Ishikawa (cell line): ENCODE data around the gene MOCS1.

Experiments used
- CEBPB ChIP-seq: IDR thresholded peaks from 2 replicates; pipeline ENCODE4 v1.6.1; 2012
- CREB1 ChIP-seq: IDR thresholded peaks from 2 replicates; pipeline ENCODE4 v1.6.1; 2012; ENCODE audit warnings: low read depth
- EGR1 ChIP-seq: IDR thresholded peaks from 2 replicates; pipeline ENCODE4 v1.6.1; 2012
- EP300 ChIP-seq: IDR thresholded peaks from 2 replicates; pipeline ENCODE4 v1.6.1; 2012; ENCODE audit warnings: borderline replicate concordance
- FOXM1 ChIP-seq: IDR thresholded peaks from 2 replicates; pipeline ENCODE4 v1.6.1; 2012; ENCODE audit warnings: low read depth, borderline replicate concordance
- MAX ChIP-seq: IDR thresholded peaks from 2 replicates; pipeline ENCODE4 v1.6.1; 2012
- NFIC ChIP-seq: IDR thresholded peaks from 2 replicates; pipeline ENCODE4 v1.6.1; 2012
- RAD21 ChIP-seq: IDR thresholded peaks from 2 replicates; pipeline ENCODE4 v1.6.1; 2012; ENCODE audit warnings: low read depth
- REST ChIP-seq: IDR thresholded peaks from 2 replicates; pipeline ENCODE4 v1.6.1; 2012; ENCODE audit warnings: low read depth, mild to moderate bottlenecking
- TAF1 ChIP-seq: IDR thresholded peaks from 2 replicates; pipeline ENCODE4 v1.6.1; 2012; ENCODE audit warnings: low read depth, mild to moderate bottlenecking
- TCF12 ChIP-seq: IDR thresholded peaks from 2 replicates; pipeline ENCODE4 v1.6.1; 2012; ENCODE audit warnings: low read depth
- TEAD4 ChIP-seq: IDR thresholded peaks from 2 replicates; pipeline ENCODE4 v1.6.1; 2012
- YY1 ChIP-seq: IDR thresholded peaks from 2 replicates; pipeline ENCODE4 v1.6.1; 2012; ENCODE audit warnings: low read depth
- ZBTB7A ChIP-seq: IDR thresholded peaks from 2 replicates; pipeline ENCODE4 v1.6.1; 2012; ENCODE audit warnings: low read depth

The MOCS1 gene

GRCh38 chr6:39855356-39855995 lies 78.8 kb downstream of the MOCS1 start:
- TF ChIP-seq YY1 (no peak), FOXM1 (no peak), EP300 (no peak), TCF12 (no peak), ZBTB7A (no peak), CREB1 (no peak), MAX (no peak), REST (no peak), EGR1 (no peak), NFIC (no peak), TEAD4 (no peak), RAD21 (no peak), TAF1 (no peak), CEBPB (no peak)
